GM19468 (cell line): ENCODE results near the gene PRR14L.
A peak's percentile ranks its signal among the peaks of the same experiment; 100 is the strongest.

ENCODE experiments used
- ATAC-seq: cut with Tn5 transposase; IDR thresholded peaks from one replicate; pipeline ENCODE4 v1.9.1; 2021; ENCODE audit warnings: mild to moderate bottlenecking, moderate library complexity, moderate number of reproducible peaks; ENCODE audit not compliant: unreplicated experiment; ENCODE audit errors: extremely low read depth

Gene PRR14L

GRCh38 chr22:31647523-31648320 lies 102.2 kb downstream of the PRR14L start:
- no peak for ATAC-seq

- no peak for ATAC-seq
Observed at GRCh38 chr22:31647066-31647465, 102.9 kb downstream of the PRR14L start.

- ATAC-seq, result no peak
Observed at GRCh38 chr22:31646186-31647019, 103.5 kb downstream of the PRR14L start.

- no peak for ATAC-seq
Observed at GRCh38 chr22:31639436-31640039, 110.4 kb downstream of the PRR14L start.

- ATAC-seq, result peak; percentile 17
Observed at GRCh38 chr22:31637891-31638618, 111.9 kb downstream of the PRR14L start.

- ATAC-seq, result no peak
Observed at GRCh38 chr22:31637447-31637890, 112.5 kb downstream of the PRR14L start.

- ATAC-seq, result no peak
Observed at GRCh38 chr22:31635638-31636306, 114.2 kb downstream of the PRR14L start.

GRCh38 chr22:31631436-31631835 lies 118.5 kb downstream of the PRR14L start:
- no peak for ATAC-seq
